Measurements from ENCODE around the gene HAVCR1.

The HAVCR1 gene

GRCh38 chr5:157004893-157005551 is 53.9 kb downstream of the HAVCR1 start:
- Histone ChIP-seq H3K27ac (ENCODE audit: low read depth in 2 of 2, low read length in 2 of 2) (no peak overlapping the region), H3K36me3 (ENCODE audit: control insufficient read depth in 2 of 2, insufficient read depth in 2 of 2, low read length in 2 of 2) (no peaks in the 10 kb centered on the region), H3K4me3 (ENCODE audit: low read length in 2 of 2) (no peak overlapping the region), H3K9ac (ENCODE audit: low read depth in 1 of 2, low read length in 2 of 2) (no peak overlapping the region), H3K4me1 (ENCODE audit: control insufficient read depth in 2 of 2, insufficient read depth in 2 of 2, low read length in 2 of 2) (no peaks in the 10 kb centered on the region), H3K27me3 (ENCODE audit: control insufficient read depth in 2 of 2, insufficient read depth in 2 of 2, low read length in 2 of 2) (no peaks in the 10 kb centered on the region), H3K9me3 (ENCODE audit: control insufficient read depth in 2 of 2, low read length in 2 of 2) (no peaks in the 10 kb centered on the region)

GRCh38 chr5:156991714-156992113 is 67.2 kb downstream of the HAVCR1 start:
- Histone ChIP-seq H3K4me3 (ENCODE audit: low read length in 2 of 2) (no peak overlapping the region), H3K36me3 (ENCODE audit: control insufficient read depth in 2 of 2, insufficient read depth in 2 of 2, low read length in 2 of 2) (no peaks in the 10 kb centered on the region), H3K27me3 (ENCODE audit: control insufficient read depth in 2 of 2, insufficient read depth in 2 of 2, low read length in 2 of 2) (no peaks in the 10 kb centered on the region), H3K9ac (ENCODE audit: low read depth in 1 of 2, low read length in 2 of 2) (no peak overlapping the region), H3K9me3 (ENCODE audit: control insufficient read depth in 2 of 2, low read length in 2 of 2) (no peaks in the 10 kb centered on the region), H3K4me1 (ENCODE audit: control insufficient read depth in 2 of 2, insufficient read depth in 2 of 2, low read length in 2 of 2) (no peaks in the 10 kb centered on the region), H3K27ac (ENCODE audit: low read depth in 2 of 2, low read length in 2 of 2) (no peak overlapping the region)

DNA sequence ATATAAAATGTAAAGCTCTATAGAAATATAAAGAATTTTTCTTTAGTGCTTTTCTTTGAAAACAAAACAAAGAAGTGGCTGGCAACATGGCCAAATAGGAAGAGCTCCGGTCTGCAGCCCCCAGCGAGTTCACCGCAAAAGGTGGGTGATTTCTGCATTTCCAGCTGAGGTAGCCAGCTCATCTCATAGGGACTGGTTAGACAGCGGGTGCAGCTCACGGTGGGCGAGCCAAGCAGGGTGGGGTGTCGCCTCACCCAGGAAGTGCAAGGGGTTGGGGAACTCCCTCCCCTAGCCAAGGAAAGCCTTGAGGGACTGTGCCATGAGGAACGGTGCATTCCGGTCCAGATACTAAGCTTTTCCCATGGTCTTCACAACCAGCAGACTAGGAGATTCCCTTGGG is 74.9 kb downstream of the HAVCR1 start:
- Histone ChIP-seq H3K9me3 (ENCODE audit: control insufficient read depth in 2 of 2, low read length in 2 of 2) (no peaks in the 10 kb centered on the region), H3K36me3 (ENCODE audit: control insufficient read depth in 2 of 2, insufficient read depth in 2 of 2, low read length in 2 of 2) (no peaks in the 10 kb centered on the region), H3K4me1 (ENCODE audit: control insufficient read depth in 2 of 2, insufficient read depth in 2 of 2, low read length in 2 of 2) (no peaks in the 10 kb centered on the region), H3K4me3 (ENCODE audit: low read length in 2 of 2) (no peak overlapping the region), H3K27ac (ENCODE audit: low read depth in 2 of 2, low read length in 2 of 2) (no peak overlapping the region), H3K27me3 (ENCODE audit: control insufficient read depth in 2 of 2, insufficient read depth in 2 of 2, low read length in 2 of 2) (no peaks in the 10 kb centered on the region), H3K9ac (ENCODE audit: low read depth in 1 of 2, low read length in 2 of 2) (no peak overlapping the region)

GRCh38 chr5:156981481-156981880 is 77.4 kb downstream of the HAVCR1 start:
- Histone ChIP-seq H3K4me3 (ENCODE audit: low read length in 2 of 2) (no peak overlapping the region), H3K27ac (ENCODE audit: low read depth in 2 of 2, low read length in 2 of 2) (no peak overlapping the region), H3K9me3 (ENCODE audit: control insufficient read depth in 2 of 2, low read length in 2 of 2) (no peaks in the 10 kb centered on the region), H3K27me3 (ENCODE audit: control insufficient read depth in 2 of 2, insufficient read depth in 2 of 2, low read length in 2 of 2) (no peaks in the 10 kb centered on the region), H3K9ac (ENCODE audit: low read depth in 1 of 2, low read length in 2 of 2) (no peak overlapping the region), H3K36me3 (ENCODE audit: control insufficient read depth in 2 of 2, insufficient read depth in 2 of 2, low read length in 2 of 2) (no peaks in the 10 kb centered on the region), H3K4me1 (ENCODE audit: control insufficient read depth in 2 of 2, insufficient read depth in 2 of 2, low read length in 2 of 2) (no peaks in the 10 kb centered on the region)
